GM23248 (cell line): ENCODE measurements around the gene GNMT.

ENCODE experiments used
- EZH2 ChIP-seq: fragments of 200-600 bp; sonication (generic); IDR thresholded peaks from 2 replicates; pipeline ENCODE4 v1.6.1; 2018; ENCODE audit warnings: antibody characterized with exemption, mild to moderate bottlenecking; ENCODE audit not compliant: insufficient read depth, poor library complexity, severe bottlenecking
- EZH2phosphoT487 ChIP-seq: fragments of 200-600 bp; sonication (generic); IDR thresholded peaks from 2 replicates; pipeline ENCODE4 v1.6.1; 2018; ENCODE audit warnings: antibody characterized with exemption, moderate library complexity, mild to moderate bottlenecking, low read depth; ENCODE audit not compliant: insufficient read depth

DNA sequence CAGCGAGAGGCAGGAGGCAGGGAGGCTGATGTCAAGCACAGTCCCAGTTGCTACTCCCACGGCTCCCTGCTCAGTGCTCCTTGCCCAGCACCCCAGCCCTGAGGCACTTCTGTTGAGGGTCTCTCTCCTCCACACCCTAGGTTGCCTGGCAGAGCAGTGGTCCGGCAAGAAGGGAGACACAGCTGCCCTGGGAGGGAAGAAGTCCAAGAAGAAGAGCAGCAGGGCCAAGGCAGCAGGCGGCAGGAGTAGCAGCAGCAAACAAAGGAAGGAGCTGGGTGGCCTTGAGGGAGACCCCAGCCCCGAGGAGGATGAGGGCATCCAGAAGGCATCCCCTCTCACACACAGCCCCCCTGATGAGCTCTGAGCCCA, 22.1 kb upstream of the GNMT start:
- no peak for TF ChIP-seq EZH2phosphoT487
- no peak for TF ChIP-seq EZH2
